Forelimb muscle (tissue), 1 donor: ENCODE data around the gene PCARE. TPM values are rescaled to one million over a fixed set of nuclear protein-coding genes. Genes with fewer than 3 reads are reported as not detected.

Experiments used
- DNase-seq: peaks from one replicate; pipeline ENCODE4 v3.0.0-alpha.2; 2013; ENCODE audit warnings: low read depth
- polyA plus RNA-seq: library from polyadenylated mRNA; unstranded; fragments of 120-200 nt; gene quantifications from one replicate; pipeline ENCODE4 v1.2.1, GENCODE V29; 2013; ENCODE audit not compliant: insufficient read length

PCARE gene
- polyA plus RNA-seq, 1 donor: 0.25 TPM

DNA sequence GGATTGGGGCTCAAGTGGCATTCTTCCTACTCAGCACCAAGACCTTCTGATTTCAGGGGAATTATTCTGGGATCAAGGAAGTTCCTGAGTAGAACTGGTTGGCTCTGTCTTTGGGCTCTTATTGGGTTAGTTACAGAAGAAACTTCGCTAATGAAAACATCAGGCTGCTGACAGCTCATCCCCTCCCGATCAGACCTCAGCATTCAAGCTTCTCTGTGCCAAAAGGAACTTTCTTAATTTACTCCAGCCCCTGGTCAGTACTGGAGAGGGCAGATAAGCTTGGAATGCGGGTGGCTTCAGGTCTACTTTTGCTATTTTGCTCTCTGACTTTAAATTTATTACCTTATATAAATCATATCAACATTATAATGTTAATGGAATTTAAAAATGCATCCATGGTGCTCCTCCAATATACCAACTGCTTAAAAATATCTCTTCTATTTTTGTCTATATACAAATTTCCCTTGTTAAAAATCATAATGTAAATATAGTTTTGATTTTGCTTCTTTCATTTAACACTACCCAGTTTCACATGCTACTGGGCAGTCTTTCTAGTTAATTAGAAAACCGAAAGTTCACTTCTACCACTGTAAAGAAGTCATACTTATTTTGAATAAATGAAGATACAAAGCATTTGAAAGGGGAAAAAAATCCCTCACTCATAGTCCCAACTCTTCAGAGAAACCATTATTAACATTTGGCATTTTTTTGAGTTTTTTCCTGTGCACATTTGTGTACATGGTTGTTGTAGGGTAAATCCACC is 34.4 kb downstream of the PCARE start:
- no peak for DNase-seq

DNA sequence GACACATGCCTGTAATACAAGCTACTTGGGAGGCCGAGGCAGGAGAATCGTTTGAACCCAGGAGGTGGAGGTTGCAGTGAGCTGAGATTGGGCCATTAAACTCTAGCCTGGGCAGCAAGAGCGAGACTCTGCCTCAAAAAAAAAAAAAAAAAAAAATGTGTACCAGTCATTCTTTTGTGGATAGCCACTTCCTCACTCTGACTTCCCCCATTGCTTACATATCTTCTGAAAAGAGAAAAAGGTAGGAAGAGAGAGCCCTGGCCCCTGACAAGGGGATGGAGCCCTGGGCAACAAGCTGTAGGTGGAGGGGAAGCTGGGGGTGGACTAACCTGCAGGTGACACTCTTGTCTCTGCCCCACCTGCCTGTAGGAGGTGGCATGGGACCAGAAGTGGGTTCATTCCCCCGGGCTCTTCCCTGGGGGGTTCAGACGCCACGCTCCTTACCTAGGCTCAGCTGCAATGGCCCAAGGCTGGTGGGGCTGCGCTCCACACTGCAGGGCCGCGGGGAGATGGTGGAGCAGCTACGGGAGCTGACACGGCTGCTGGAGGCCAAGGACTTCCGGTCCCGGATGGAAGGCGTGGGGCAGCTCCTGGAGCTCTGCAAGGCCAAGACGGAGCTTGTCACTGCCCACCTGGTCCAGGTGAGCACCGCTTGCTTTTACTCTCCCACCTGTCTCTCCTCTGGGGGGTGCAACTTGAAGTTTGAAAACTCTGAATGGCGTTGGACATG is 39.1 kb downstream of the PCARE start:
- no peak for DNase-seq

DNA sequence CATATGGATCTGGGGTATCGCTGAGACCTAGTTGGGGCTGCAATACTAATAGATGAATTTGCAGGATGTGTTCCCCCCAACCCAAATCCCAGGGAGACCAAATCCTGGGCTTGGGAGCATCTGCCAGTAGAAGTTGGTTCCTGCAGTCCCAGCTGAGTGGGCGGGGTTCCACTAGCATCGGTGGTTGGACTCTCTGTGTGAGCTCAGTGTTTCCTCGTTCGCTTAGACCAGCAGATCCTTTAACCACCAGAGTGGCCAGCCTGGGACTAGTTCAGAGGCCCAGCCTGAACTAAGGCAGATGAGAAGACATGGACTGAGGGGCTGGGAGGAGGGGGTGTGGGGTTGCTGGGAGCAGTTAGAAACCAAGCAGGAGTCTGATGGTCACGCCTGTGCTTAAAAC is 40.7 kb downstream of the PCARE start:
- DNase-seq: no peak

DNA sequence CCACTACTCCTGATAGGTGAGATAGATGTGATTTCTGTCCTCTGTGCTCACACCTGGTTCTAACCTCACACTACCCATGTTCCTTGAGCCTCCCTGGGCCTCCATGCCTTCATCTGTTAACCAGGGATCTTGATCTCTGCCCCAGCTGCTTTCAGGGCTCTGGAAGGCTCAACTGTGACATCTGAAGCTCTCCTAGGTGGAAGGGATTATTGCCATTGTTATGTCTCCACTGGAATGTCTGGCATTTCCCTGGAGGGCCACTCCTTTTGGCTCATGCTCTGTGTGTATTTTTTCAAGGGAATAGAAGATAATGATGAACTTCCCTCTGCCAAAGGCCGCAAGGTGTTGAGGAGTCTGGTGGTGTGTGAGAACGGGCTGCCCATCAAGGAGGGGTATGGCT is 41.2 kb downstream of the PCARE start:
- DNase-seq: no peak

DNA sequence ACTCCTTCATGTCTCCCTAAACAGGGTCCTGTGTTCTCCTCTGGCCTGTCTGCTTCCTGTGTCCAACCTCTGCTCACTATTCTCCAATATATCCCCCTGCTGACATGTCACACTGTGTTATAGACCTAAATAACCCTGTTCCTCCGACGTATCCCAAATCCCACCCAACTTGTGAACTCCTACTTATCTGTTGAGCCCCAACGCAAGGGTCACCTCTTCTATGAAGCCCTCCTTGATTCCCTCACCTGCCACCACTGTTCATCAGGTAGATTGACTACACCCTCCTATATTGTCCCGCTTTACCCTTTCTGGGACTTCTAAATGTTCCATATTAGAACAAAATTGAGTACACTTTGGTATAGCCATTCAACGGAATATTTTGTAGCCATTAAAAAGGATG is 42.1 kb downstream of the PCARE start:
- no peak for DNase-seq

DNA sequence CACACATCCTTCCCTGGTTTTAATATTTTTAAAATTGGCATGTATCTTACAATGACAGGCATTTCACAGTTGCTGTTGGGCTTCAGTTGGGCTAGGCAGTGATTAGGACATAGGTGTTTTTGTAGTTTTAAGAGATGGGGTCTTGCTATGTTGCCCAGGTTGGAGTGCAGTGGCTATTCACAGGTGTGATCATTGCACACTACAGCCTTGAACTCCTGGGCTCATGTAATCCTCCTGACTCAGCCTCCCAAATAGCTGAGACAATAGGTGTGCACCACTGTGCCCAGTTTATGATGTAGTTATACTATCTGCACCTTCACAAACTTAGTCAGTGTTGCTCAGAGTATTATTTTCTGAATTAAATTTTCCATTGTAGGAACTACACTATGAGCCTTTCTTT is 43.3 kb downstream of the PCARE start:
- DNase-seq: no peak

DNA sequence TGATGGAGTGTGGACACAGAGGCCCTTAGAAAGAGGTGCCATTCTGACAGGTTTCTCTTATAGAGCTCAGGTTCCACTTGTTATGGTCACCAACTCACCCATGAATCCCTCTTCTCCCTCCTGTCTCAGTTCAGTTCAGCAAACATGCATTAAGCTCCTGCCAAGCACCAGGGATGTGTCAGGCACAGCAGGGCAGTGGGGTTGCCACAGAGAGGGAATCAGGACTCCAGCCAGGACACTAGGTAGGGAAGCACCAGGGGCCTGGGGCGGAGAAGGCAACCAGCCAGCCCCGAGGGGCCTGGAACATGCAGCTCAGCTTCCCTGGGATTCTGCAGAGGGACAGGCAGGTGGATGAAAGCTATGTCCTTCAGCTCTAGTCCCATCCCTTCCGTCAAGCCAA is 48.6 kb downstream of the PCARE start:
- no peak for DNase-seq

DNA sequence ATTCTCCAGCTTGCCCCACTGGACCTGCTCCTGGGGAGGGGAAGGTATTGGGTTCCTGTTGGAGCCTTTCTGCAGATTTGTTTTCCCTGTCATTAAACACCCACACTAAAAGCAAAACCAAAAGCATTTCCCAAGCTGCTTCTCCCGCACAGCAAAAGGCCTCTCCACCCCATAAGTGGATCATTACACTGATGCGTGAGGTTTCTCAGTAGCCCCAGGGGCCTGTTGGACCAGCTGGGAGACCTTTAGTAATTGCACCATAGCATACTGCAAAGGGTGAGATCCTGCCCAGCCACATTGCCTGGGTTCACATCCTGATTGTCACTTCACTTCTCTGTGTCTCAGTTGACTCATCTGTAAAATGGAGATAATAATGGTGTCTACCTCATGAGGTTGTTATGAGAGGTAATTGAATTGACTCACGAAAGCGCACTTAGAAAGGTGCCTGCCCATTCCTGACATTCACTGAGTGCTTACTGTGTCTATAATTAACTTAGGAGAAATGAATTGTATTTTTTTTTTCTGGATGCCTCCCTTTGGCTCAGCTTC is 49.4 kb downstream of the PCARE start:
- no peak for DNase-seq

DNA sequence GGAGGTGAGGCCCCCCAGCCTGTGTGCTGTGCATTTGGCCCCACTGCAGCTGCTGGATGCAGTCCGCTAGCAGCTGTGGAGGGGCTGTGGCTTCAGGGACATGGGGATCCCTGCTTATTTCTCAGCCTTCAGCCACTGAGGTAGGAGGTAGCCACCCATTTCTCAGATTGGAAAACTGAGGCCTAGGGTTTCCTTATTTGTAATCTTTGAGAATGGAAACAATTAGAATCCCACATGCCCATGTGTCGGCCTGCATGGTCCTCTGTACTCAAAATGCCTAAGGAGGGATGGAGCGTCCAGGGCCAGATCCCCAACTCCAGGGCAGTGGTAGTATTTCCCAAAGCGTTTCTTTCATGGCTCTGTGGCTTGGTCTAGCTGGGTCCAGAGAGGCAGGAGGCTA is 51.1 kb downstream of the PCARE start:
- no peak for DNase-seq

DNA sequence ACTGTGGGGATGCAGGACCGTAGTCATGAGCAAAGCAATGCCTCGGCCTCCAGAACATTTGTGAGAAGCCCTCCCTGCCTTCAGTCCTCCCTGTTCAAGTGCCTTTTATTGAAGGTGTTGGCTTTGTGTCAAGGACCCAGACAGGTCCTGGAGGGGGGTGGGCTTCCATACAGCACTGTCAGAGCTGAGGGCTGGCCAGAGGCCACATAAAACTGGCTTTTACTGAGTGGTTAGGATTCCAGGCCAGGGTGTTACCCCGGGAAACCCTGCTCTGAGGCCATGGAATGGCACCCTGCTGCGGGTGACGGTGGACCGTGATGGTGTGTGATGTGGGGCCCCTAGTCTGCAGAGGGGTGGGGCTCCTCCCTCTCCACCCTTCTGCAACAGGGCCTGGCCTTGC is 51.6 kb downstream of the PCARE start:
- DNase-seq: no peak

DNA sequence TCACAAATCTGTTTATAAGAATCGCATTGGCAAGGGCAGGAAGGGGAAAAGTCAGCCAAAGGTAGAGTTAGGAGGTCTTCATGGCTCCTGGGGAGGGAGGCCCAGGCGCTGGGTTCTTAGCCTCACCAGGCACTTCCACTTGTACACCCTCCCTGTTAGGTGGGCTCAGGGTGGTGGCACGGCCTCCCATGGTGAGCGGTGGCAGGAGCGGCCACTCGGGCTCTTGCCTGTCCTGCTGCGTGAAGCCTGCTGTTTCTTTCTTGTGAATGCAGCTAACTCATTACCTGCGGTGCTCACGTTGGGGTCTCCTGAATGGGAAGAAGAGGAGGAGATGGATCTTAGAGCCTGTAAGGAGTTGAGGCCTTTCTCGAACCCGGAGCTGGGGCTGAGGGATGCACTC is 52.4 kb downstream of the PCARE start:
- DNase-seq: no peak

DNA sequence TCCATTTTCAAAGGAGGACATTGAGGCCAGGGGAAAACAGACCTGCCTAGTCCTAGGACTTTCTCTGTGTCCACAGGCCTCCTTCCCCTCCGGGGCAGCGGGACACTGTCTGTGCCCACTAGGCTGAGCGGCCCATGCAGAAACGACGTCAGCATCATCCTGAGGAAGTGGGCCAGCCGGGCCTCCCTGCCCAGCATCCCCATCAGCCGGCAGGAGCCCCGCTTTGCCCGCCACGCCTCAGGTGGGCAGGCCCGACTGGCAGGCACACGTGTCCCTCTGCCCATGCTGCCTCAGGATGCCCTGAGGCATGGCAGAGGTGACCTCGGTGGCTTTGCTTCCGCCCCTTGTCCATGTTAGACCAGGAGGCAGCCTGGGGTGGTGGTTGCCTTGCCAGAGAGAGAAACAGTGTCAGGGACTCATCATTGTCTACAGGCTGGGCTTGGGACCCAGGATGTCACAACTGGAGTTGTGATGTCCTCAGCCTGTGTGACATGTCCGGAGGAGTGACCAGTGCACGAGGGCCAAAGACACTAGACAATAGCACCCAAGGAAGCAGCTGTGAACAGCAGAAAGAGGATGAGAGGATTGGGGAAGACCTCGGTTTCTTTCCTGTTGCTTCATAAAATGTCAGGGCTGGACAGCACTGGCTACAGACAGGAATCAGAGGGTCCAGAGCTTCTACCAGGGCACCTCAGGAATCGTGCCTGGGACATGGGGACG is 56.4 kb downstream of the PCARE start:
- DNase-seq: no peak

DNA sequence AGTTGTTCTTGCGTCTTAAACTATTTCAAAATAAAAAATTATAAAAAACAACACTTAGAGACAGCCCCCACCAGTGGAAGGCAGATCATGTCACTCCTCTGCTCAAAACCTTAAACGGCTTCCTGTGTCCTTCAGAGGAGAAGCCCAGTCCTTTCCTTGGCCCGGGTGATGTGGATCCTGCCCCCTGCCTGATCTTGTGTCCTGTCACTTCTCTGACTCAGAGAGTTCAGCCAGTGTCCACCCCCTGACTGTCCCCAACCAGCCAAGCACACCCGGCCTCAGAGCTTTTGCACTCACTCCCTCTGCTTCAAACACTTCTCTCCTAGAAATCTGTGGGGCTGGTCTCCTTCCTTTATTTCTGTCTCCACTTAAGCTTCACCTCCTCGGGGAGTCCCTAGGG is 57.8 kb downstream of the PCARE start:
- no peak for DNase-seq

DNA sequence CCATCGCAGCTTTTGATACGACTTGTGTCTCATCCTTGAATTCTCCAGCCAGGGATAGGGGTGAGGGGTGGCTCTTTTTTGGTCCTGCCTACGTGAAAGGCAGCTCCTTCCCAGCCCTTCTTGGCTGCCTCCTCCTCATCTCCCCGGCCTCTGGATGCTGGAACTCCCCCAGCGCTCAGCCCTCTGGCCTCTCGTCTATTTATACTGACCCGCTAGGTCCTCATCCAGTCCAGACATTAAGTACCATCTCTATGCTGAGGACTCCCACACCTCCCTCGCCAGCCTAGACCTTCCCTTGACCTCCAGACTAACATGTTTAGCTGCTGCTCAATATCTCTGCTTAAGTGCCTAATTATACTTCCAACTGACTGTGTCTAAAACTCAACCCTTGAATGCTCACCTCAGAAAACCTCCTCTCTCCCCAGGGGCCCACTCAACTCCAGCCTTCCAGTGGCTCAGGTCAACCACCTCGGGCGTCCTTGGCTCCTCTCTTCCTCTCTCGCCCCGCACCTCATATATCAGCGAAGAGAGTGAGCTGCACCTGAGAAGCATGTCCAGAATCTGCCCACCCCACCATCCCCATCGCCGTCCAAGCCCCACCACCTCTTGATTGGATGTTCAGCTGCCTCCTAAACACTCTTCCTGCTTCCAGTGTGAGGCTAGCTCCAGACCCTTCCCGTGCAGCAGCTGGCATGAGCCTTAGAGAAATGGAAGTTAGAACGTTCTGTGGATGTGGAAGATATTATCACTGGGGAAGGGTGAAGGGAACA is 58.4 kb downstream of the PCARE start:
- DNase-seq: no peak

DNA sequence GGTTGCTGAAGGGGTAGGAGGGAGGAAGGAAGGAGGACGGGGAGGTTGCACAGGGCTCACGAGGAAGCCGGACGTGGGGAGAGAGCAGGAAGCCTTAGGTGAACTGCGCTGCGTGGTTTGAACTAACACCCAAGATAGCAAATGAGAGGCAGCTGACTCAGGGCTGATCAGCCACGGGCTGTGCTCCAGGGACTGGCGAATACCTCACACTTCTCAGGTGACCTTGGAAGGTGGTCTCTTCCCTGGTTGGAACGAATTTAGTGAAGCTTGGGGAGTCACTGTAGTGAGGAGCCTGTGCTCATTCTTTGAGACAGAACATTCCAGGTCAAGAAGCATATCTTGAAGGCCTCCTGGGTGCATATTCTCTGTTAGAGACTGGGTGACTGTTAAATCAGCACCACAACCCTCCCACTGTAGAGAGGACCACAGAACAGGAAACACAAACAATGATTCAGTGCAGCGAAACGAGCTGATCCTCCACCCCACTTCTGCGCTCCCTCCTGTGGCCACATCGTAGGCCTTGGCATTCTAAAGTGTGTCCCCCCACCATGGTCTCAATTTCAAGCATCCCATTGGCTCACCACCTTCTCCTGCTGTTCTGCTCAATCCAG is 59.4 kb downstream of the PCARE start:
- no peak for DNase-seq

DNA sequence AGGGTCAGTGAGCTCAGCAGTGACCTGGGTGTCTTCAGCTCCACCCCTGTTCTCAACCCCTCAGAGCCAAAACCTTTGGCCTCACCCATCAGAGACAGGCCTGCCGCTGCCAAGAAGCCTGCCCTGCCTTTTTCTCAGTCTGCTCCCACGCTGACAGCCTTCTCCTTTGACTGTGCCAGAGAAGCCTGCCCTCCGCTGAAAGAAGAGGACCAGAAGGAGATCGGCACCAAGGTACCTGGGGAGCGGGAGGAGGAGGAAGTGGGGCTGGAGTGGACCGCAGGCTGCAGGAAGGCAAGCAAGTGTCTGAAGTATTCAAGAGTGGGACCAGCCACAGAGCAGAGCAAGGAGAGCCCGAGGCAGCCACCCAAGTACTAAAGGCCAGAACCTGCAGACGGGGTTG is 60.0 kb downstream of the PCARE start:
- no peak for DNase-seq

DNA sequence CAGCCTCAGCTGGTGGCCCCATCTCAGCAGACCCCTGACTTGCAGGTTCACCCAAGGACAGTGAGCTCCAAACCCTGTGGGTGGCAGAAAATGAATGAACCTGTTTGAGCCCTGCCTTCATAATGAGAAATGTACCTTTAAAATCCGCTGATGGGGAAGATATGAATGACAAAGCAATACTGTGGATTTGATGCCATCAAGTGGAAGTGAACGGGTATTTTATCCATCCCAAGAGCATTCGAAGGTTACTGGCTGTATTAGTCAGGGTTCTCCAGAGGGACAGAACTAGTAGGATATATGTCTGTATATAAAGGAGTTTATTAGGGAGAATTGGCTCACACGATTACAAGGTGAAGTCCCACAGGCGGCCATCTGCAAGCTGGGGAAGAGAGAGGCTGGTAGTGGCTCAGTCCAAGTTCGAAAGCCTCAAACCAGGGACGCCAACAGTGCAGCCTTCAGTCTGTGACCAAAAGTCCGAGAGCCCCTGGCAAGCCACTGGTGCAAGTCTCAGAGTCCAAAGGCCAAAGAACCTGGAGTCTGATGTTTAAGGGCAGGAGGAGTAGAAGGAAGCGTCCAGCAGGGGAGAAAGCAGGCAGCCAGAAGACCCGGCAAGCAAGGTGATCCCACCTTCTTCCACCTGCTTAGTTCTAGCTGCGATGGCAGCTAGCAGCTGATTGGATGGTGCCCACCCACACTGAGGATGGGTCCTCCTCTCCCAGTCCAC is 61.1 kb downstream of the PCARE start:
- no peak for DNase-seq

DNA sequence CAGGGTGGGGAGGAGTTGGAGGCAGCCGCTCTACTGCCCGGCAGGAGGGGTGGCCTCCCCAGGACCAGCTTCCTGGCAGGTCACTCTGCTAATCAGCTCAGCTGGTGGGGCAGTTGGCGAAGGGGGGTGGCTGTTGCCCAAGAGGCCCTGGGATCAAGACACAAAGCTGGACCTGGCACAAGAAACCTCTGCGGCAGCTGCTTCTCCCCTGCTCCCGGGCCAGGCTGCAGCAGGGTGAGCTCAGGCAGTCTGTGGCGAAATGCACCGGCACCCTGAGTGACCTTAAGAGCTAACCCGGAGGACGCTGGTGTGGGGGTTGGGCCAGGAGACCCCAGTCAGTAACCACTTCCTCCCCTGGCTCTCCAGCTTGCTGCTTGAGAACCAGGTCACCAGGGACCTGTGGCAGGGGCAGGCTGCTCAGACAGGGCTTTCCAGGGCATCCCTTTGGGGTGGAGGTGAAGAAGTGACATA is 62.1 kb downstream of the PCARE start:
- DNase-seq: no peak
